HG03045 (cell line): ENCODE data around the gene KIF23.

Source experiments
- ATAC-seq: cut with Tn5 transposase; IDR thresholded peaks from one replicate; pipeline ENCODE4 v1.9.1; 2021; ENCODE audit warnings: mild to moderate bottlenecking, moderate library complexity; ENCODE audit not compliant: unreplicated experiment

KIF23 gene

DNA sequence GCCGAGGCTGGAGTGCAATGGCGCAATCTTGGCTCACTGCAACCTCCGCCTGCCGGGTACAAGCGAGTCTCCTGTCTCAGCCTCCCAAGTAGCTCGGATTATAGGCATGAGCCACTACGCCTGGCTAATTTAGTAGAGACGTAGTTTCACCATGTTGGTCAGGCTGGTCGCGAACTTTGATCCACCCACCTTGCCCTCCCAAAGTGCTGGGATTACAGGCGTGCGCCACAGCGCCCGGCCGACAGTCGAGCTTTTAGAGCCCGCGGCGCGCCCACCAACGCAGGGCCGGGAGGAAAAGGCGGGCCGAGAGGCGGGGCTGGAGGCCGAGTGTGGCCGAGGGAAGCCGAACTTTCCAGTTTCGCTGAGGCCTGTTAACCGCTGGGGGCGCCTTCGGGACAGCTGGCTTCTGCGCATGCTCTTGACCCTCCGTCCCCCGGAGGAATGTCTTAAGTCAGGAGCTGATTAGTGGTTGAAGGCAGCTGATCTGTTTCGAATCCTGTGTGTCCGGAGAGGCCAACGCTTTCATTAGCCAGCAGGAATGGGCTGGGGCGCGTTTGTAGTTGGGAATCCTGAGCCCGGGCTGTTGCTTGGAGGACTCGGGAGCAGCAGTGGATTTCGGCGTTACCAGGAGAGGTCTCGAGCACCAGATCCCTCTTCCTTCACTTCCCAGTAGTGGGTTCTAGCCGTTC, 48.5 kb downstream of the KIF23 start:
- peak; percentile 90 for ATAC-seq

DNA sequence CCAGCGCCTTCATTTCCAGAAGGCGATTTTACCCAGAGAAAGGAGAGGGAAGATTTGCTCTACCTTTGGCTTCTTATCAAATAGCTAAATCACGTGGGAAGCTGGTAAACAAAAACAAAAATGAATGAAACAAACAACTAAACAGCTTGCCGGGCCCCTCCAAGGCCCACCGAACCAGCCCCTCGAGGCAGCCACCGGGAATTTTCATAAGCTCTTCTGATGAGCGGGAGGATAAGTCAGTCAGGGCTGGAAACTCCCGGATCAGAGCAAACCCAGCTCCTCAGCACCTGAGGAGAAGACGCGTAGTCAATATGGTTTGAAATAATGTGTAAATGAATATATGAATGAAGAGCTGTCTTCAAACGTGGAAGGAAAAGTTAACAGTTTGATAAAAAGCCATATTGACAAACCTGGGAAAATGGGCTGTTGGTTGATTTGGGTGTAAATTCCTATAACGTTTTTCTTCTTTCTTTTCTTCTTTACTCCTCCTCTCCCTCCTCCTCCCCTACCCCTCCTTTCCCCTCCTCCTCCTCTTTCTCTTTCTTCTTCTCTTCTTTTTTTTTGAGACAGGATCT, 49.1 kb downstream of the KIF23 start:
- no peak for ATAC-seq

DNA sequence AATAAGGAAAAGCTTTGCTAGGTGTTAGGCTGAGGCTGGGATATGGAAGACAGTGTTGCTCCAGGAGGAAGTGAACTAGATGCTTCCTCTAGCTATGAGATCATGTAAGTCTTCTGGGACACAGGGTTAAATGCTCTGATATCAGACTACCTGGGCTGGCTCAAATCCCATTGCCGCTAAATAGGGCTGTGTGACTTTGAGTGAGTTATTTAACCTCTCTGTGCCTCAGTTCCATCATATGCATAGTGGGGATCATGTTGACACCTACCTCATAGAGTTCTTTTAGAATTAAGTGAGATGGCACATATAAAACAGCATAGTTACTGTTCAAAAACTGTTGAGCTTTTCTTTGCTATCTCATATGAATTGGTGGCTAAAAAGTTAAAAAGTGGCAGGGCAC, 51.1 kb downstream of the KIF23 start:
- ATAC-seq, result no peak

DNA sequence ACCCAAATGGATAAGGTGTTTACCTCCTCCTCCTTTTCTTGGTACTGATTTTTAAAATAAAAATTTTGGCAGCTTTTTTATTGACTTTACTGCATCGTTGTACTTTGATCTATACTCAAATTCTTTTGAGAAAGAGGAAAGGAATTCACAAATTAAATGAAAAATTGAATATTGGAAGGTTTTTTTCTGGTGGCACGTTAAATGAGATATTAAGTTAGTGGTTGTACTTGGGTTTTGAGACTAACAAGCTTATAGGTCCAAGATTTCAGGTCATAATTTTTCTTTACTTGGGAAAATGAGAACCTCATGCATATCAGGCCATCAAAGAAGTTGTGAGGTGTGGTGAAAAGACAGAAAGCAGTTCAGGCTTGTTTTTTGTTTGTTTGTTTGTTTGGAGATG, 52.6 kb downstream of the KIF23 start:
- no peak for ATAC-seq

DNA sequence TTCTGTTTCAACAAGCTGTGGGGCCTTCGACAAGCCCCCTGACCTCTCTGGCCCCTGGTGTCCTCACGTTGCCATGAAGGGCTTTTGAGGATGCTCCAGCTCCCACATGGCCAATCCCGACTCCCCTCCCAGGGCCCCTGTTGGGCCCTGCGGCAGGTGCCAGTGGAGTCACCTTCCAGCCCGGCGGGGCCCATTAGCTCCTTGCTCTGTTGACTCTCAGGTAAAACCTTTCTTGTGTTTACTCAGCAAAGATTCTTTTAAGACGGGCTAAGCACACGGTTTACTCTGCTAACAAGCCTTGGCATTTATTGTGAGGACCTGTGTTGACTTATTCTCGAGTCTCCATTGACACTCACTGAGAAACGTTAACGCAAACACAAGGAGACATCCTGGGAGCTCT, 53.5 kb downstream of the KIF23 start:
- ATAC-seq, result no peak

DNA sequence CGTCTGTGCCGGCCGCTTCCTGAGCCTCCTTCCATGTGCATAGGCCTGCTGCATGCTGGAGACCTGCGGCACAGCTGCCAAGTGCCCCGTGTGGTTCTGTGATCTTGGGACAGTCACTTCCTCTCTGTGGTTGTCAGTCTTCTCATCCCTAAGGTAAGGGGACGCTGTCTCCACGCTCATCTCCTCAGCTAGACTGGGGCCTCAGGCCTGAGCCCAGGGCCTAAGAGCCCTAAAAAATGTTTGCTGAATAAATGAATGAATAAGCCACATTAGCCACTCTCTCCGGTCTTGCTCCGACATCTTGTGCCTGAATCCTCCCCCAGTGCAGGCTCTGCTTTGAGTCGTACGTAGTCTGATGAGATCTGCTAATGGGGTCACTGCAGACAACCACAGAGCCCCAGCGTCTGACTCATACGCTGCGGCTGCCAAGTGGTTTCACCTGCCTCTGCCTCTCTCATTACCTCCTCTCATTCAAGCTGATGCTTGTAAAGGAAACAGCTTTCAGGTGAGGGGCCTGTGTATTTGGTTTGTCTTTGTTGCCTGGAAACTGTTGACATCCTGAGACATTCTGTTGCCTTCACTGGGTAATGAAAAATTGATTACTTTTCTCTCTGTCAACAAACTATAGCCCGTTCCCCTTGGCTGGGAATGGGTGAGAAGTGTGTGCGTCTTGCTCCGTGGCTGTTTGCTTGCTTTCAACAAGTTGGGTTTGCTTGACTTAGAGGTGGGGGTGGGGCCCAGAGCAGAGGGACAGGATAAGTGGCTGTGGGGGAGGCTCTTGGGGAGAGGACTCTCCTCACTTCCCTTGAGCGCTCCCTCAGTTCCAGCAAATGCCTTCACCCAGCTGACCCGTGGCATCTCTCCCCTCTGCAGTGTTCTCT, 54.3 kb downstream of the KIF23 start:
- no peak for ATAC-seq

DNA sequence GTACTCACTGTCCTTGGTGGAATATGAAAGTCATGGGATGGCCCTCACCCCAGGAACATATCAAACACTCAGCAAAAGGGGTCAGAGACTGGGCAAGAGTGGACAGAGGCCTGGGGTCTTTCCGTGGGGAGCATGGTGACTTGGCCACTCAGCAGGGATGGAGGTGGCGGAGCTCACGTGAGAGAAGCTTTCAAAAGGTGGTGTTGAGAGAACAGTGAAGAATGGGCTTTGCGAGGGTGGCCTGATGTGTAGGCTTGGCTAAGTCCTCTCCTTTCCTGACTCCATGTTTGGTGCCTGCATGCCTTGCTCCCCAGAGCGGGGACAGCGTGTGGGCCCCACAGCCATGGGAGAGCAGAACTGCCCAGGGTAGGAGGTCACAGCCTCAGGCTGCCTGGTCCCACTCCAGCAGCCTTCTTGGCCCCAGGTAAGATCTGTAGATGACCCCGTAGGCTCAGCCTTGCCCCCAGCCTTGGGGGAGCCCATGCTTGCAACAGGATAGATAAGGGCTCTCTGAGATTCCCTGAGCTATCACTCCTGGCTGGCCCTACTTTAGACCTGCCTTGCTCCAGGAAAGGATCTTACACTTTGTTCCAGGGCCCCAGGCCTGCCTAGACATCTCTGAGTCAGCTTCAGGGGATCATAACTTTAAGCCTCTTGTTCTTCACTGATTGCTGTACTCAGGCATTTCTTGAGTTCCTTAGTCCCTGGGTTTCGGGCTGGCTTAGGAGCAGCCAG, 55.5 kb downstream of the KIF23 start:
- no peak for ATAC-seq

DNA sequence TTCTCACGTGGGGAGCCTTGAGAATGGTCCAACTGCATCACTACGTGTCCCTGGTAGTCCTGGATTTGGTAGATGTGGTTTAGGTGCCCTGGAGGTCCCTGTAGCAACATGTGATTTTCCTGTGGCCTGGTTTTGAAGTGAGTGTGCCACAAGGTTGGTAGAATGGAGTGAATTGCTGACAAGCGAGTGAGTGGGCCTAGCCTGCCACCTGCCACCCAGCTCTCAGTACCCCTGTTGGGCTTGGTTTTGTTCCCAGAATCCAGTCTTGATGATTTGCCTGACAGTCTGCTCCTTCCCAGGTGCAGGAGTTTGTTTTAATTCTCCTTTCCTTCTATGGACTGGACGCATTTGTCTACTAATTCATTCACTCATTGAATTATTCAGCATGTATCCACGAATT, 57.9 kb downstream of the KIF23 start:
- no peak for ATAC-seq

DNA sequence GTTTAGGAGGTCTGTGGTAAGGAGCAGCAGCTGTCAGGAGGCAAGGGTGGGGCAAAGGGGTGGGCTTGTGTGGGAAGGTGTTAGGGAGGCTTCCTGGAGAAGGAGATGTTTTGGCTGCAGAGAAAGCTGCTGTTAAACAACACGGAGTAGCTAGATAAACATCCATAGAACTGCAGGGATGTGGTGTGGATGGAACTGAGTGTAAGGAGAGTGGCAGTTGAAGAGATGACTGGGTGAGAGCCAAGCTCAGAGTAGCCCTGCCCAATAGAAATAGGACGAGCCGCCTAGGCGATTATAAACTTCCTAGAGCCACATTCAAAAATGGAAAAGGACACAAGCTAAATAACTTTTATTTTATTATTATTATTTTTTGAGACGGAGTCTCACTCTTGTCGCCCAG, 58.4 kb downstream of the KIF23 start:
- no peak for ATAC-seq

DNA sequence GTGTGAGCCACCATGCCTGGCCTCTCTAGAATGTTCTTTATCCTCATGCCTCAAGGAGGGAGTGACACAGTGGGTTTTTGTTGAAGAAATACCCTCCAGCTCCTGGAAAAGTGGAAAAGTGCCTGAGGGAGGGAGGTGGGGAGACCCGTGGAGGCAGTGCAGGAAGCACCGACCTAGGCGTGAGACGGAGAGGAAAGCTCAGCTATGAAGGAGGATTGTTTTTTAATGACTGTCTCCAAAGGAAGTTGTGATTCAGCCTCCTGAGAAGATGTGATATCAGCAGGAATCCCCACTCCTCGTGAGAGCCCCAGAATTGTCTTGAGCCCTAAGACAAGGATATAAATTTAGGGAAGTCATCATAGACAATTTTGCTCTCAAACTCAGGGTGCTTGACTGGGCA, 60.1 kb downstream of the KIF23 start:
- no peak for ATAC-seq

DNA sequence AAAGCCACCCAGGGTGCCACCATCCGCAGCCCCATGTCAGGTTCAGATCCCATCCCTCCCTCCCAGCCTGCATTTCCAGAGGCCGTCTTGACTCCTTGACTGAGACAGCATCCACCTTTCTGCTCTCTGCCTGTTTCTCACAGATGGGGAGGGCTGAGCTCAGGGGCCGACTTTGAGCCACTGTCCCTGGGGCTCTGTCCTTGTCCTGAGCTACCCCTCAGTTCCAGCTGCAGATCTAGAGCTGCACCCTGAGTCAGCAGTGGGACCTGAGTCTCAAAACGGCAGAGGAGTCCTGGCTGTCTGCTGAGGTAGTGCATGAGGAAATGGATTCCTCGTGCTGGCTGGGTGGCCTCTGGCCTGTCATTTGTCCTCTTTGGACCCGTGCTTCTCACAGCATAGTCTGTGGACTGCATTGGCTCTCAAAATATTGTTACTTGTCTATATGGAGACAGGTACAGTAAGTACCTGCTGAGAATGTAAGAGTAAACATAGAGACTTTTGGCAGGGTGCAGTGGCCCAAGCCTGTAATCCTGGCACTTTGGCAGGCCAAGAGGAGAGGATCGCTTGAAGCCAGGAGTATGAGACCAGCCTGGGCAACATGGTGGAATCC, 60.8 kb downstream of the KIF23 start:
- no peak for ATAC-seq

DNA sequence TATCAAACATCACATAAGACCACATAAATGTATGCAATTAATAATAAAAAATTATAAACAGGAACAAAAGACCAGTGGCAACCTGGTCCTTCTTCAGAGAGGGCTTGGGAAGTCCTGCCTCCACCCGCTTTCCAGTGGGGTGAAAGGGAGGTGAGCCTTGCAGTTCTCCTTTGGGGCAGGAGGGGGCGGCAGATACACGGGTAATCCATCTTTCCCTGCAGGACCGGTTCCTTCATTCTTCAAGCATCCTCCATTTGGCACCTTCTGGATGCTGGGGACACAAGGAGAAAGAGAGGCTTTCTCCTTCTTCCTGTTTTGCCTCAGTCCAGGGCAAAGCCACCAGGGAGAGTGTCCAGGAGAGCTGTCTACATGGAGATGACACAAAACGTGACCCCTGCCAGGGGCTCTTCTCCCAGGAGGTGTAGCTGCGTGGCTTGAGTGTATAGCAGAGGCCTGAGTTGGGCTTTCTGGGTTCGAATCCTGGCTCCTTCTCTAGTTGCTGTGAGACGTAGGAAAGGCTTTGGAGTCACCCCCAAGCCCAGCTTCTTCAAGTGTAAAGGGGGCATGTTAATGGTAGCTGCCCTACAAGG, 61.7 kb downstream of the KIF23 start:
- no peak for ATAC-seq

DNA sequence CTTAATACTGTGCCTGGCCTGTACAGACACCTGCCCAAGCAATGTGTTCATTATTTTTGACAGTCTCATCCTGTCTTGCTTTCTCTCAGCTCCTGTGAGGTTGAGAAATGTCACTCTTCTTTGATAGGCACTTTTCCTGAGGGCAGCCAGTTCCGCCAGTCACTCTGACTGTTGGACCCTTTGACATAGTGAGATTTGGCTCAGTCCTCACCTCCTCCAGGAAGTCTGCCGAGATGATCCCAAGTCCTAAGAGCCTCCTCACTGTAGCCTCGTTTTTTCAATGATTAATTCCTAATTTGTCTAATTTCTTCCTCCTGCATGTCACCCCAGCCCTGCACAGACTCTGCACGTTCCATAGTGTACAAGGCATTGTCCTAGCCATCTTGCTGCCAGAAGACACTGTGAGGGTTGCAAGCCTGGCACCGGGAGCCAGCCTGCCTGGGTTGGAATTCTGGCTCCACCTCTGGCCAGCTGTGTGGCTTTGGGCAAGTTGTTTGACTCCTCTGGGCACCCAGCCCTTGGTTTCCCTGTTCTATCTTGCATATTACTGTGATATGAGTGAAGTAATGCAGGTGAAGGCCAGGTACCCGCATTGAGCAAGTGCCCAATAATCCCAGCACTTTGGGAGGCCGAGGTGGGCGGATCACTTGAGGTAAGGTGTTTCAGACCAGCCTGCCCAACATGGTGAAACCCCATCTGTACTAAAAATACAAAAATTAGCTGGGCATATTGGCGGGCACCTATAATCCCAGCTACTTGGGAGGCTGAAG, 62.7 kb downstream of the KIF23 start:
- no peak for ATAC-seq

DNA sequence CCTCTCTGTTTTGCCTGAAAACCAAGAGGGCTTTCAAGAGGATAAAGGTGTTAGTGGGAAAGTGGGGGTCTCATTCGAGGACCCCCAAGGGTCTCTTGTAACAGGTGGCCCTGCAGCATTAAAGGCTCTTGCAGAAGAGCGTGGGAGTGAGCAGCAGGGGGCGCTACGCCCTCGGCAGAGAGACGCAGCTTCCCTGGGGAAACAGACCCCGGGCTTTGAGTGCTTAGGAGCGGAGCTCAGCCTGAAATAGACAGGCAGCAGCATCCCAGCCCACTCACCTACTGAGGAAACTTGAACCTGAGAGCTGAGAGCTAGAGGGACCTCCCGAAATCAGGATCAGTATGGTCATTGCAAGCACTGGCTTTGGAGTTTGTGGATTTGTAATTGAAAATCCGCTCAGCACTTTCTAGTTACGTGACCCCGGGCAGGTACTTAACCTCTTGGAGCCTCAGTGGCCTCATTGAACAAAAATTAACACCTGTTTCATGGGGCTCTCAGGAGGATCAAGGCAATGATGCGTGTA, 64.2 kb downstream of the KIF23 start:
- ATAC-seq, result no peak

DNA sequence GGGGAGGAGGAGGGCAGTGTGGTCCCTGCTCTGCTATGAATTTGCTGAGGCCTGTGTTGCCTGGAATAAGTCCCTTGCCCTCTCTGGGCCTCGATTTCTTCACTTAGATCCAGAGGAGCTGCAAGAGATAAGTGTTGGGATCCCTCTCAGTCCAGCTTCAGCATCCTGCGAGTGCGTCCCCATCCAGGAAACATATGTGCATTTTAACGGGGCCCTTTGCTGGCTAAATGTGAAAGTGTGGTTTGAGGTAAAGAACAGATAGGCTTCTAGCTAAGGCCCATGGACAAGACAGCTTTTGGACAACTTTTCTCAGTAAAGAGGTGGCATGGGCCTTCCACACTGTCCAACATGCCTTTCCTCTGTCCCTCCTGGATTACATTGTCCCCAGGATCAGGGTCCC, 64.9 kb downstream of the KIF23 start:
- no peak for ATAC-seq

DNA sequence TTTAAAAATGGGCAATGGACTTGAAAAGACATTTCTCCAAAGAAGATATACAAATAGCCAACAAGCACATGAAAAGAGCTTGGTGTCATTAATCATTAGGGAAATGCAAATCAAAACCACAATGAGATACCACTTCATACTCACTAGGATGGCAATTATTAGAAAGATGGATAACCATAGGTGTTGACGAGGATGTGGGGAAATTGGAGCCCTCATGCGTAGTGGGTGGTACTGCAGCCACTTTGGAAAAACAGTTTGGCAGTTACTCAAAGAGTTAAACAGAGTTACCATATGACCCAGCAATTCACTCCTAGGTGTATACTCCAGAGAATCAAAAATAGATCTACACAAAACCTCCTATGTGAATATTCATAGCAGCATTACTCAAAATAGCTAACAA, 65.8 kb downstream of the KIF23 start:
- ATAC-seq, result no peak

DNA sequence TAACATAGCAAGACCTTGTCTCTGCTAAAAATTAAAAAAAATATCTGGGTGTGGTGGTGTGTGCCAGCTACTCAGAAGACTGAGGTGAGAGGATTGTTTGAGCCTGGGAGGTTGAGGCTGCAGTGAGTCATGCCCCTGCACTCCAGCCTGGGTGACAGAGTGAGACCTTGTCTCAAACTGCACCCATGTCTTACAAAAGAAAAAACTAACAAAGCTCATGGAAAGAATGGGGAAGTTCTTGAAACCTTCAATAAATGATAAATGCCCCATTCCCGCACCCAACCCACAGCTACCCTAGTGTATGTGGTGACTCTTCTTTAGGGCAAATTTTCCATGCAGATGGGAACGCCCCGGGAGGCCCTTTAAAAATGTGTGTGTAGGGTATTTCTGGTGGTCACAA, 66.8 kb downstream of the KIF23 start:
- no peak for ATAC-seq

DNA sequence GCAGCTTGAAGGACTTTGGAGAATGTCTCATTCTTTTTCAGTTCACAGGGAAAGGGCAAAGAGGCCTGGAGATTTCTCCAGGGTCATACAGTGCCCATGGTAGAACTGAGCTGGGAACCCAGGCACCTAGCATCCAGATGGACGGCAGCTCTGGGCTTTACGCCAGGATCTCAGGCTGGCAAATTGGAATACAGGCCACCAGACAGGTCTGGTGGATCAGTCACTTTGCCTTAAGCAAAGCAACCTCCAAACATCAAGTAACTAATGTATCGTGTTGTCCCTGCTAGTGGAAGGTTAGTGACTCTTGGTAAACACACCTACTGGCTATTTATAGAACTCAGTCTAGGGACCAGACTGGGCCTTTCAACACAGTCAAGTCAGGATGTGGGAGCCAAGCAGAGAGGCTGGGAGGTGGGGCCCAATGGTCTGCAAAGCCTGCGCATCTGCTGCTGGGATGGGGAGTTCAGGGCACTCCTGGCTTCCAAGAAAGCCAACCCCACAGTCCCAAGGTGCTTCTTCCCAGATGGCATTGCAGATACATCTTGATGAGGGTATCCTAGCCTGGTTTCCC, 68.6 kb downstream of the KIF23 start:
- ATAC-seq, result no peak

DNA sequence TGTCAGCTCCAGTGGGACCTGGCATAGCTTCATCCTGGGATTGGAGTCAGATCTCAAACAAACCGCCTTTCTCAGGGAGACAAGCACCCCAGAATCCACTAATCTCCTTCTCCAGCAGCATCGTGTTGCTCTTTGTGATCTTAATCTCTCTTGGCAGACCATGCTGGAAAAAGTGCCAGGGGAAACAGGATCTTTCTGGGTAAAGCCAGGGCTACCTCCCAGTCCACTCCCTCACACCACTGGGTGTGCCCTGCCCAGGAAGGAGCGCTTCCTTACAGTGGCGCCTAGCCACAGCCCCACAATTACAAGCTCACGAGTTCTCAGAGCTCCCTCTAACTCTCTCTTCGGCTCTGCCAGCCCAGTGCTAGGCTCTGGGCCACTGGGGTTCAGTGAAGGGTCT, 70.7 kb downstream of the KIF23 start:
- ATAC-seq, result no peak
